Stimulated activated CD8-positive, alpha-beta memory T cell treated with anti-CD3 and anti-CD28 coated beads, Interleukin-7, amount 100 ng/mL, for 1 hour (primary cell): ENCODE results near the gene FAR1.
"Not testable (repeated sequence)": the region's sequence is repeated elsewhere in the genome, so short reads cannot be mapped to it uniquely, and the experiment has no call there.

Source experiments
- DNase-seq, 2 donors: peaks; one replicate each; pipeline ENCODE4 v3.0.0-alpha.2; 2020; ENCODE audit warnings: low read depth in 2 of 2

FAR1 gene

DNA sequence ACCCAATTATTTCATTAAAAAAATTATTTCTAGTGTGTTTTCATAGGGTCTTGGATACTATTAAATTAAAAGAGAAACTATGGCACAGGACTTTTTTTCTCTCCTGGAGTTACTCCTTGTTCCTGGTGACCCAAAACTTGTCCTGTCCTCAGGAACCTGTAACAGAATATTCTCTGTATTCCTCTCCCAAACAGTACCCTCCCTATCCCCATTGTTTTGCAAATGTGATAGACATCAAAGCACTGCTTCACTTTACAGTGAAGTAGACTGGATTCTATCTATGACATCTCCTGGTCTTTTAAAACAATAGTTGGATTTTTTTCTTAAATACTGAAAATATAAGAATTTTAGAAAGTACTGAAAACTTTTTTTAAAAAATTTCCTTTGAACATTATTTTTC lies 37.2 kb downstream of the FAR1 start:
- DNase-seq, result no peak

DNA sequence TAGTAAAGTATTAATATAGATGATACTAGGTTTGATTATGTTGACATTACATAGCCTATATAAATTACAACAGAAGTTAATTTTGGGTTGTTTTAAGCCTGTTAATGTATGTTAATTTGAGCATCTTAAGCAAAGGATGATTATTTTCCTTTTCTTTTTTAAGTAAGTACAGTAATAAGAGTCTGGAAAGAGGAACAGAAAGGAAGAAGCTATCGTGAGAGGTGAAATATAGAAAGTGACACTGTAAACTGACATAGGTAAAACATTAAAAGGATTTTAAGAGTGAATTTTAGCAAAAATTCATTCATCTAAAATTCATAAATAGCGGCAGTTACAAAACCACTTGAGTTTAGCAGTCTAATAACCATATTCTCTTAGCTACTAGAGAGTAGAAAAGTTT lies 45.5 kb downstream of the FAR1 start:
- DNase-seq, result no peak

GRCh38 chr11:13717331-13717730 lies 48.9 kb downstream of the FAR1 start:
- no peak for DNase-seq

GRCh38 chr11:13718394-13718793 lies 49.9 kb downstream of the FAR1 start:
- no peak for DNase-seq

DNA sequence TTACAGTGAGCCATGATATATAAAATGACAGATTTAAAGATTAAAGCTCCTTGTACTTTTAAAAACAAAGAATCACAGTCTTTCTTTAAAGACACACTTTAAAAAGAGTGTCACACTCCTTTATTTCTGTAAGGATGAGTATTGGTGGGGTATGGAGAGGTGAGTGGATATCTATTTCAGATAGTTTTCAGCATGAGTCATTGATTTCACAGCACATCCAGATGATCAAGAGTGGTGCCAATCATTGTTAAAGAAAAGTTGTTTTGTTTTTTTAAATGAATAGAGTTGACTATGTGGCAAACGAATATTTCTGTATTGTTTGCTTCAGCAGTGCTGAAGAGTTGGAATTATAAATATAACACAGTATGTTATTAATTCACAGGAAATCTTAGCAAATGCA lies 52.5 kb downstream of the FAR1 start:
- no peak for DNase-seq

- DNase-seq, result no peak
Observed at GRCh38 chr11:13721760-13722159, 53.3 kb downstream of the FAR1 start.

GRCh38 chr11:13726456-13726855 lies 58.0 kb downstream of the FAR1 start:
- DNase-seq, result no peak

DNA sequence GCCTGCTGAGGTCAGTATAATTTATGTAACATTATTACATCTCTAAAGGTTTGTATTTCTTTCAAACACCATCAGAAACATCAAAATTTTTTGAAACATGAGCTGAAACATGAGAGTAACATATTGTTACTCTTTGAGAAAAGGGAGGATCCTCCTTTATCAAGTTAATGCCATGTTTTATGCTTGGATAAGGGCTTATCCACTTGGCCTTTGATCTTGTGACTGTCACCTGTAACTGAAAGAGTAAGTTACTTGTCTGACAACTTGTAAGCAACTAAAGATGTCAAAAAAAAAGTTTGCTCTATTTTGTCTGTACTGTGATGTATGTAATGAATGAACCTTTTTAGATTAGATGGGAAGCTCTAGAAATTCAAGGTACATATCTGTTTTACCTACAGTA lies 59.6 kb downstream of the FAR1 start:
- DNase-seq, result no peak

GRCh38 chr11:13734530-13734929 lies 66.1 kb downstream of the FAR1 start:
- DNase-seq, result no peak

GRCh38 chr11:13745165-13745564 lies 76.7 kb downstream of the FAR1 start:
- no peak for DNase-seq

GRCh38 chr11:13753316-13753715 lies 84.8 kb downstream of the FAR1 start:
- DNase-seq, result not testable (repeated sequence)

DNA sequence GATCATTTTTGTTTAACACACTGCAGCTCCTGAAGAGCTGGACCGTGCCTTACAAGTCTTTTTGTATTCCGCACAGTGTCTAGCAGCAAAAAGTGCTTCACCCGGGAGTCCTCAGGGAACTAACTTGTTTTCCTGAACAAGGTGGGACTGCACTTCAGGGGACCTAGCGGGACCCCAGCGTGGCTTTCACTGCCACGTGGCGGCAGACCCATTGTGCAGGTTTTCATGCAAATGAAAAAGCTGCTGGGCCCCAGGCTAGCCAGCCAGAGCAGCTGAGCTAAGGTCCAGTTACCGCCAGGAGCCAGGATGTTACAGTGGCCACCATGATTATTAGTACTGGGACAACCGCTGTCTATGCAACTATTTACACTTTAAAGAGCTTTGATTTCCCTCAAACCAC lies 90.6 kb downstream of the FAR1 start:
- DNase-seq, result no peak

GRCh38 chr11:13760115-13760514 lies 91.6 kb downstream of the FAR1 start:
- no peak for DNase-seq

- DNase-seq, result no peak
Observed at GRCh38 chr11:13761250-13761649, 92.8 kb downstream of the FAR1 start.

GRCh38 chr11:13761716-13762115 lies 93.2 kb downstream of the FAR1 start:
- no peak for DNase-seq

GRCh38 chr11:13762718-13763117 lies 94.2 kb downstream of the FAR1 start:
- DNase-seq, result no peak

DNA sequence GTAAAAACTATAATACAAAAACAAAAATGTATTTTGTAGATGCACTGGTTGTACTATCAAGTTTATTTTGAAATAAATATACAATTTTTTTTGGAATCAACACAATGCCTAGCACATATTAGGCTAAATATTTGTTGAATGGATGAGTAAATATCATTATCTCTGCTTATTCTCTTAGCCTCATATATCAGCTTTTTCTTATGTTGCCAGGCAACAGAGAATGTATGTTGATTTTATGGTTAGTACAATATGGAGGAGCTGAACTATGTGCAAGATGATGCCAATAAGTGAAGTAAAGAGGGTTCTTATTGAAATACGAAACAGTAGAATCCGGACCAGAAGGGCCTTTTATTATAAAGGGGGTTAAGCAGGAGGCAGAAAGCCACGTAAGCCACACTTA lies 94.9 kb downstream of the FAR1 start:
- DNase-seq, result no peak

DNA sequence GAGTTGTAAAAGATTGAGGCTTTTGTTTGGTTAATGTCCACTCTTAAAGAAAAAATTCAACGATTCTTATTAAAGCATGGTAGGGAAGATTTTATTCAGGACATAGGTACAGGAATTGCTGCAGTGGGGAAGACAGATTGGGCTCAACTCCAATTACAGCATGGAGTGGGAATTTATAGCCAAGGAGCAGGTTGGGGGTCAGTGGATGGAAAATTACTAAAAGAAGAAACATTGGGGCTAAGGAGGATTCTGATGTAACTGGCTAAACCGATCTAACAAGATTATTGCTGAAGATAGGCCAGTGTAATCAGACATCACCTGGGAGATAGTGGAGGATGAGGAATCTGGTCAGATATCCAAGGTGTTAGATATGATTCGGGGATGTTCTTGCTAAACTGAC lies 97.4 kb downstream of the FAR1 start:
- no peak for DNase-seq

DNA sequence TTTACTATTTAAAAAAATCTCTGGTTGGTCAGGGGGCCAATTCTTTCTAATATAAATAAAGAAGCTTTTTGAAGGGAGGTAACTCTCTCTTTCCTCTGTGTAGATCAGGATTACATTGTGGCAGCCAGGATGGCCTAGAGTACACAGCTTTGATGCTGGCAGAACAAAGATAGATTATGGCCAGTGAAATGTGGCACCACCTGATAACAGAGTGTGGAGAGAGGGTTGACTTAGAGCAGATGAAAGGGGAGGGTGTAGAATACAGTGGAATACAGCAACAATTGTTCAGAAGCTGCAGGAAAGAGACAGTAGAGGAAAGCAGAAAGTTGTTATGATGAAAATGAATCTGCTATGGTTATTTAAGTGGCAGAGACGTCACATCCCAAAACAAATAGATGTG lies 99.0 kb downstream of the FAR1 start:
- no peak for DNase-seq

- DNase-seq, result no peak
Observed at GRCh38 chr11:13769188-13769587, 100.7 kb downstream of the FAR1 start.

GRCh38 chr11:13771151-13771550 lies 102.7 kb downstream of the FAR1 start:
- DNase-seq, result no peak

- no peak for DNase-seq
Observed at GRCh38 chr11:13772223-13773046, 104.0 kb downstream of the FAR1 start.

- no peak for DNase-seq
Observed at GRCh38 chr11:13775471-13775870, 107.0 kb downstream of the FAR1 start.
